AG10803 (cell line): Measurements from ENCODE around the gene TMC4.

ENCODE experiments used
- DNase-seq: peaks from one replicate; pipeline ENCODE4 v3.0.0; 2010; ENCODE audit warnings: low read depth
- H3K4me3 ChIP-seq: 2 replicates; pipeline ENCODE4 v1.5.1; 2011; ENCODE audit warnings: mild to moderate bottlenecking, low read length, control low read depth
- TF ChIP-seq, protein P1 (sequence below): conservative IDR thresholded peaks from 2 replicates; pipeline ENCODE4 v1.5.1; 2011; ENCODE audit warnings: mild to moderate bottlenecking, low read length, control low read depth, inconsistent platforms

TMC4 gene

GRCh38 chr19:54162241-54162805 is 10.6 kb downstream of the TMC4 start:
- DNase-seq = peak; percentile 67
- TF ChIP-seq, protein P1, sequence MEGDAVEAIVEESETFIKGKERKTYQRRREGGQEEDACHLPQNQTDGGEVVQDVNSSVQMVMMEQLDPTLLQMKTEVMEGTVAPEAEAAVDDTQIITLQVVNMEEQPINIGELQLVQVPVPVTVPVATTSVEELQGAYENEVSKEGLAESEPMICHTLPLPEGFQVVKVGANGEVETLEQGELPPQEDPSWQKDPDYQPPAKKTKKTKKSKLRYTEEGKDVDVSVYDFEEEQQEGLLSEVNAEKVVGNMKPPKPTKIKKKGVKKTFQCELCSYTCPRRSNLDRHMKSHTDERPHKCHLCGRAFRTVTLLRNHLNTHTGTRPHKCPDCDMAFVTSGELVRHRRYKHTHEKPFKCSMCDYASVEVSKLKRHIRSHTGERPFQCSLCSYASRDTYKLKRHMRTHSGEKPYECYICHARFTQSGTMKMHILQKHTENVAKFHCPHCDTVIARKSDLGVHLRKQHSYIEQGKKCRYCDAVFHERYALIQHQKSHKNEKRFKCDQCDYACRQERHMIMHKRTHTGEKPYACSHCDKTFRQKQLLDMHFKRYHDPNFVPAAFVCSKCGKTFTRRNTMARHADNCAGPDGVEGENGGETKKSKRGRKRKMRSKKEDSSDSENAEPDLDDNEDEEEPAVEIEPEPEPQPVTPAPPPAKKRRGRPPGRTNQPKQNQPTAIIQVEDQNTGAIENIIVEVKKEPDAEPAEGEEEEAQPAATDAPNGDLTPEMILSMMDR = no peak
- H3K4me3 ChIP-seq = peak overlapping the region; percentile 65

DNA sequence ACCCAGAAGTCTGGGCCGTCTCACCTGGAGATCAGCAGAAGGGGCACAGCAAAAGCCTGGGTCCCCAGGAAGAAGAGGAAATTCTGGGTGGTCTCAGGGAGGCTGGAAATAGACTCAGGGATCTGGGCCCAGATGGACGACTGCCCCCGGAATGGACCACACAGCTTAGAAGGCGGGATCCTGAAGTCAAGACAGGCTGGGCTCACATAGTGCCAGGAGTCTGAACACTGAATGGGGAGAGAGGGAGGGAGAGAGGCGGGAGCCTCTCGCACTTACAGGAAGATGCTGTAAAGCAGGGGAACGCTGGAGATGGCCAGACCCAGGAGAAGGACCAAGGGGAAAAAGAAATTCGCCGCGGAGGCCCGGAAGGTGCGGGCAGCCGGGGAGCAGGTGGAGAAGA is 12.1 kb downstream of the TMC4 start:
- DNase-seq = no peak
- H3K4me3 ChIP-seq = peak overlapping the region; percentile 72
- TF ChIP-seq, protein P1 = no peak

DNA sequence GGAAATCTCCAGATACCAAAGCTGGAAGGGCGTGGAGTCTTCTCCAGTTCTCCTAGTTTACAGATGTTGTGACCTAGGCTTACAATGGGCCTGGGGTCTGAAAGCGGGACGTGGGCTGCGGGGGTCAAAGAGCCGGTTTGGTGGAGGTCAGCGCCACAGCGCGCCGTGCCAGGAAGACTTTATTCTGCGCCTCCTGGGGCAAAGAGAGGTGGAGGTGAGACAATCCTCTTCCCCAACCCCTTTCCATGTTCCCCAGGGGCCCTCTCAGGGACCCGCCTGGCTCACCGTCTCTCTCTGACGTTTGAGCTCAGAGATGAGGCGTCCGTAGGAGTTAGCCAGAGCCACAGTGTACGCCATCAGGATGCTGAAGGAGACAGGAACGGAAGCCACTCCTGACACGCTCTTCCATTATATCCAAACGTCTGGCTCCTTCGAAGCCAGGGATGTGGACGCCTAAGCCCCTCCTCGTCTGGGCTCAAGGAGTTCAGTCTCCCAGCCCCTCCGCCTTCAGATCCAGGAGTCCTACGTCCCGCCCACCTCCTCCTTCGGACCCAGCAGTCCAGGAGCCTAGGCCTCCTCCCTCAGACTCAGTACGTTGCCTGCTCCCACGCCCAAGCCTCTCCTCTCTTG is 12.7 kb downstream of the TMC4 start:
- DNase-seq = no peak
- TF ChIP-seq, protein P1 = no peak
- peak overlapping the region; percentile 72 for H3K4me3 ChIP-seq

DNA sequence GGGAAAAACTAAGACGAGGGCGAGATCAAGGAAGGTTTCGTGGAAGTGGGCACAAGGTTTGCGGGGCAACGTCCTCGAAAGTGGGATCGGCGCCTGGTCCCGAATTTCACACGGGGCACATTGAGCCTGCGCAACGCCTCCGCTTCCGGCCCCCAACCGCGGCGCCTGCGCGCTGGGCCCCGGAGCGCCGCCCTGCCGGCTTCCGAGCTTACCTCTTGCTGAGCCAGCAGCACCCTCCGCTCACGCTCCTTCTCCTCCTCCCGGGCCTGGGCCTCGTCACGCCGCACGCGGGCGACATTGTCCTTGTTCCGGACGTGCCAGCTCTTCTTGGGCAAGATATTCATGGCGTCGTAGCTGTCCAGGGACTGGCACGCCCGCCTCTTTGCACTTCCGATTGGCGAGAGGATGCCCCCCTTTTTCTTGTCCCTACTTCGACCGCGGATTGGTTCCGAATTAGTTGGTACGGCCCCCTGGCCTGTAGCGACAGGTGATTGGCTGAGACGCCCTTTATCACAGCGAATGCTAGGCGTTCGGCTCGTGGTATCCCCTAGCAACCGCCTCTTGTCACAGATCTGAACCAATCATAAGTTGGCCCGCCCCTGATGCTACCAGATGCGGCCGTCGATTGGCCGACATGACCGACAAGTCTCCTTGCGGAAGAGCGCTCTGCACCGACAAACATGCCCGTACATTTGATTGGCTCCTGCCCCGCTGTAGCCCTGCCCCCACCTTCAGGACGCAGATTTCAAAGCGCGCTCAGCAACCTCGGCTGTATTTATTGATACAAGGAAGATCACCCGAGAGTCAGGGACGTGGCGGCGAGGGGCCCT is 13.4 kb downstream of the TMC4 start, which contains the start of gene LENG1:
LENG1 (minus strand) TSS at position 370 of the 830 bp plus-strand sequence; CDS start at position 344, 26 bp downstream.
- peak within 1 kb of the TSS; percentile 87 for H3K4me3 ChIP-seq
- TF ChIP-seq, protein P1 = peak; percentile 23
- peak; percentile 100 for DNase-seq

GRCh38 chr19:54158812-54159351 is 14.1 kb downstream of the TMC4 start:
- TF ChIP-seq, protein P1 = no peak
- DNase-seq = no peak
- peak overlapping the region; percentile 87 for H3K4me3 ChIP-seq

GRCh38 chr19:54156953-54157352 is 16.0 kb downstream of the TMC4 start:
- TF ChIP-seq, protein P1 = no peak

More at GRCh38 chr19:54156953-54157352, 16.0 kb downstream of the TMC4 start:
- H3K4me3 ChIP-seq = no peak overlapping the region
- DNase-seq = no peak
